WTC11 (cell line): ENCODE data around the gene LDB2. TPM values are rescaled to one million over a fixed set of nuclear protein-coding genes. Genes with fewer than 3 reads are reported as not detected.
A peak's percentile ranks its signal among the peaks of the same experiment; 100 is the strongest.

Source experiments
- ATAC-seq: fragments of 200-7000 bp; cut with Tn5 transposase; 2 replicates; pipeline ENCODE4 v1.10.0; 2021; ENCODE audit warnings: mild to moderate bottlenecking, moderate library complexity
- CTCF ChIA-PET: fragments of 300-600 bp; sonication (Branson Sonifier 250); formaldehyde crosslinking; loops from one replicate; lab custom pipeline; 2021; ENCODE audit warnings: antibody characterized with exemption; lab: Charles Lee
- POLR2A ChIA-PET: fragments of 350-600 bp; sonication (Branson Sonifier 250); formaldehyde crosslinking; loops from one replicate; lab custom pipeline; 2021; ENCODE audit warnings: antibody characterized with exemption; lab: Charles Lee
- DNase-seq: peaks from one replicate; pipeline ENCODE4 v3.0.0; 2021; ENCODE audit warnings: low spot score
- H3K27ac Mint-ChIP-seq: 2 replicates; pipeline ENCODE4 v1.8.0; 2021; ENCODE audit warnings: mixed read lengths
- H3K27me3 Mint-ChIP-seq: 2 replicates; pipeline ENCODE4 v1.8.0; 2021; ENCODE audit warnings: low read depth, mild to moderate bottlenecking, moderate library complexity, mixed read lengths
- H3K36me3 Mint-ChIP-seq: 2 replicates; pipeline ENCODE4 v1.8.0; 2021; ENCODE audit warnings: mixed read lengths
- H3K4me1 Mint-ChIP-seq: 2 replicates; pipeline ENCODE4 v1.8.0; 2022; ENCODE audit warnings: mixed read lengths
- H3K4me3 Mint-ChIP-seq: 2 replicates; pipeline ENCODE4 v1.8.0; 2021; ENCODE audit warnings: mild to moderate bottlenecking, moderate library complexity, mixed read lengths
- H3K9me3 Mint-ChIP-seq: 2 replicates; pipeline ENCODE4 v1.8.0; 2021; ENCODE audit warnings: mixed read lengths
- ARID4B ChIP-seq: sonication (generic); formaldehyde crosslinking; IDR thresholded peaks from 2 replicates; pipeline ENCODE4 v1.8.0; 2023; ENCODE audit warnings: missing genetic modification reagents, mild to moderate bottlenecking, borderline replicate concordance
- ESRRA ChIP-seq: sonication (generic); formaldehyde crosslinking; IDR thresholded peaks from 2 replicates; pipeline ENCODE4 v1.8.1; 2022; ENCODE audit warnings: mild to moderate bottlenecking, missing genetic modification reagents, borderline replicate concordance
- GRHL2 ChIP-seq: fragments of 250-450 bp; sonication (Bioruptor Pico); IDR thresholded peaks from 2 replicates; pipeline ENCODE4 v1.8.0; 2022; ENCODE audit warnings: mild to moderate bottlenecking, moderate library complexity; ENCODE audit not compliant: insufficient replicate concordance, severe bottlenecking
- HMGA2 ChIP-seq: fragments of 250-450 bp; sonication (Bioruptor Pico); IDR thresholded peaks from 2 replicates; pipeline ENCODE4 v1.4.0; 2021; ENCODE audit warnings: mild to moderate bottlenecking, moderate library complexity
- HMGXB4 ChIP-seq: sonication (generic); formaldehyde crosslinking; IDR thresholded peaks from 2 replicates; pipeline ENCODE4 v1.8.1; 2023; ENCODE audit warnings: mild to moderate bottlenecking, moderate library complexity, missing genetic modification reagents
- OVOL2 ChIP-seq: fragments of 250-450 bp; sonication (Bioruptor Pico); IDR thresholded peaks from 2 replicates; pipeline ENCODE4 v1.9.0; 2021; ENCODE audit warnings: mild to moderate bottlenecking, borderline replicate concordance
- TEAD4 ChIP-seq: sonication (generic); formaldehyde crosslinking; IDR thresholded peaks from 2 replicates; pipeline ENCODE4 v1.8.0; 2022; ENCODE audit warnings: mild to moderate bottlenecking, missing genetic modification reagents
- ZNF121 ChIP-seq: sonication (generic); formaldehyde crosslinking; IDR thresholded peaks from 2 replicates; pipeline ENCODE4 v1.8.0; 2023; ENCODE audit warnings: missing genetic modification reagents
- total RNA-seq: library from RNA; stranded (reverse); gene quantifications from 3 replicates; pipeline ENCODE4 v1.2.3, GENCODE V29; 2021
- TF ChIP-seq, protein P1 (sequence below): sonication (generic); formaldehyde crosslinking; IDR thresholded peaks from 2 replicates; pipeline ENCODE4 v1.8.0; 2022; ENCODE audit warnings: mild to moderate bottlenecking, missing genetic modification reagents
- TF ChIP-seq, protein P2 (sequence below): sonication (generic); formaldehyde crosslinking; conservative IDR thresholded peaks from 2 replicates; pipeline ENCODE4 v1.8.1; 2022; ENCODE audit warnings: mild to moderate bottlenecking, missing genetic modification reagents
- TF ChIP-seq, protein P3 (sequence below): sonication (generic); formaldehyde crosslinking; IDR thresholded peaks from 2 replicates; pipeline ENCODE4 v1.8.1; 2022; ENCODE audit warnings: missing genetic modification reagents, borderline replicate concordance
- TF ChIP-seq, protein P4 (sequence below): sonication (generic); formaldehyde crosslinking; IDR thresholded peaks from 2 replicates; pipeline ENCODE4 v1.8.1; 2022; ENCODE audit warnings: low read depth, missing genetic modification reagents, borderline replicate concordance

The LDB2 gene
- total RNA-seq, 1 experiment from 2014 or later, result 62.4 TPM

- Mint-ChIP-seq H3K4me1 (peaks cover 73% of the 10 kb centered on the region), H3K27ac (peak overlapping the region; percentile 82), H3K27me3 (no peaks in the 10 kb centered on the region), H3K36me3 (peaks cover 6% of the 10 kb centered on the region; the same call in 1 of the 2 replicates), H3K4me3 (no peak overlapping the region), H3K9me3 (no peaks in the 10 kb centered on the region)
- ATAC-seq (no peak; the same call in 1 of the 2 replicates), DNase-seq (no peak)
- TF ChIP-seq, protein P1, sequence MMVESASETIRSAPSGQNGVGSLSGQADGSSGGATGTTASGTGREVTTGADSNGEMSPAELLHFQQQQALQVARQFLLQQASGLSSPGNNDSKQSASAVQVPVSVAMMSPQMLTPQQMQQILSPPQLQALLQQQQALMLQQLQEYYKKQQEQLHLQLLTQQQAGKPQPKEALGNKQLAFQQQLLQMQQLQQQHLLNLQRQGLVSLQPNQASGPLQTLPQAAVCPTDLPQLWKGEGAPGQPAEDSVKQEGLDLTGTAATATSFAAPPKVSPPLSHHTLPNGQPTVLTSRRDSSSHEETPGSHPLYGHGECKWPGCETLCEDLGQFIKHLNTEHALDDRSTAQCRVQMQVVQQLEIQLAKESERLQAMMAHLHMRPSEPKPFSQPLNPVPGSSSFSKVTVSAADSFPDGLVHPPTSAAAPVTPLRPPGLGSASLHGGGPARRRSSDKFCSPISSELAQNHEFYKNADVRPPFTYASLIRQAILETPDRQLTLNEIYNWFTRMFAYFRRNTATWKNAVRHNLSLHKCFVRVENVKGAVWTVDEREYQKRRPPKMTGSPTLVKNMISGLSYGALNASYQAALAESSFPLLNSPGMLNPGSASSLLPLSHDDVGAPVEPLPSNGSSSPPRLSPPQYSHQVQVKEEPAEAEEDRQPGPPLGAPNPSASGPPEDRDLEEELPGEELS (CRISPR knock-in tag), result no peak
- peak; percentile 92; the same call in 1 of the 2 replicates for TF ChIP-seq ZNF121 (CRISPR knock-in tag)
- TF ChIP-seq ESRRA (CRISPR knock-in tag), result no peak
- TF ChIP-seq, protein P2, sequence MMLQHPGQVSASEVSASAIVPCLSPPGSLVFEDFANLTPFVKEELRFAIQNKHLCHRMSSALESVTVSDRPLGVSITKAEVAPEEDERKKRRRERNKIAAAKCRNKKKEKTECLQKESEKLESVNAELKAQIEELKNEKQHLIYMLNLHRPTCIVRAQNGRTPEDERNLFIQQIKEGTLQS (CRISPR knock-in tag), result no peak
- TF ChIP-seq HMGXB4, result no peak
- CTCF ChIA-PET, result no interaction called here
- POLR2A ChIA-PET, result interaction anchor here (0.6 to 0.7 kb wide), 3 partner anchors 26 to 271 kb away, joined by 3 to 9 read pairs (median 3); no protein-coding TSS in a partner anchor
Observed at GRCh38 chr4:16843831-16844508, 54.5 kb downstream of the LDB2 start.

DNA sequence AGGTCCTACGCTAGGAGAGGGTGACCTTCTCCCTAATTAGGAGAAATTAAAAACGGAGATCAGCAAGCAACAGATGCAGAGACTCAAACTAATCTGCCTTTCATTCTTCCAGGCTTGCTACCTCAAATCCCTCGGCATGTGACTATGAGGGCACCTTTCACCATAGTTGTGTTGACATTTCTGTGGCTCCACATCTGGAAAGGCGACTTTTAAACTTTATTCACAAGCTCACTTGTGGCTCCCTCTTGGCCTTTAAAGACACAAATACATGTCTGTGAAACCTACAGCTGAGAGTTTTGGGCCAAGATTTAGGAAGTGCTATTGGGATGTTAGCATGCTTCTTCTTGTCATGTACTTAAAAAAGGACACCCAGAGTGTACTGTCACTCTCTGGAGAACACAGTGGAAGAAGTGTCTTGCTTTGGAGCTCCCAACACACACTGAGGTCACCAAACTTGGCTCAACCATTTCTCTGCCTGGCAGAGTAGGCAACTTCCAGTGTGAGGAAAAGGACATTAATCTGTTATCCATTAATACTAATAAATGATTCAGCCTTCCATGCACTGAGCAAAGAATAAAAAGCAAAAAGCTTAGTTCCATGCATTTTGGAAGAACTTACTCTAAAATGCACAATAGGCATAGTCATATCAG, 60.1 kb downstream of the LDB2 start:
- ATAC-seq (no peak), DNase-seq (no peak)
- ChIA-PET CTCF (interaction anchor here (0.5 to 1.3 kb wide), 4 partner anchors 12 to 74 kb away, joined by 3 to 4 read pairs (median 3); no protein-coding TSS in a partner anchor), POLR2A (no interaction called here)
- H3K27ac Mint-ChIP-seq, result peak overlapping the region; percentile 22; the same call in 1 of the 2 replicates
- H3K4me1 Mint-ChIP-seq, result peaks cover 62% of the 10 kb centered on the region
- H3K36me3 Mint-ChIP-seq, result peaks cover 10% of the 10 kb centered on the region; the same call in 1 of the 2 replicates
- H3K4me3 Mint-ChIP-seq, result no peak overlapping the region
- H3K27me3 Mint-ChIP-seq, result no peaks in the 10 kb centered on the region
- no peaks in the 10 kb centered on the region for H3K9me3 Mint-ChIP-seq
- TF ChIP-seq GRHL2 (CRISPR knock-in tag) (no peak), ARID4B (CRISPR knock-in tag) (no peak), OVOL2 (CRISPR knock-in tag) (no peak), HMGA2 (CRISPR knock-in tag) (no peak), TEAD4 (CRISPR knock-in tag) (no peak)
- TF ChIP-seq, protein P3, sequence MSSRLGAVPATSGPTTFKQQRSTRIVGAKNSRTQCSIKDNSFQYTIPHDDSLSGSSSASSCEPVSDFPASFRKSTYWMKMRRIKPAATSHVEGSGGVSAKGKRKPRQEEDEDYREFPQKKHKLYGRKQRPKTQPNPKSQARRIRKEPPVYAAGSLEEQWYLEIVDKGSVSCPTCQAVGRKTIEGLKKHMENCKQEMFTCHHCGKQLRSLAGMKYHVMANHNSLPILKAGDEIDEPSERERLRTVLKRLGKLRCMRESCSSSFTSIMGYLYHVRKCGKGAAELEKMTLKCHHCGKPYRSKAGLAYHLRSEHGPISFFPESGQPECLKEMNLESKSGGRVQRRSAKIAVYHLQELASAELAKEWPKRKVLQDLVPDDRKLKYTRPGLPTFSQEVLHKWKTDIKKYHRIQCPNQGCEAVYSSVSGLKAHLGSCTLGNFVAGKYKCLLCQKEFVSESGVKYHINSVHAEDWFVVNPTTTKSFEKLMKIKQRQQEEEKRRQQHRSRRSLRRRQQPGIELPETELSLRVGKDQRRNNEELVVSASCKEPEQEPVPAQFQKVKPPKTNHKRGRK, result no peak
- TF ChIP-seq, protein P4, sequence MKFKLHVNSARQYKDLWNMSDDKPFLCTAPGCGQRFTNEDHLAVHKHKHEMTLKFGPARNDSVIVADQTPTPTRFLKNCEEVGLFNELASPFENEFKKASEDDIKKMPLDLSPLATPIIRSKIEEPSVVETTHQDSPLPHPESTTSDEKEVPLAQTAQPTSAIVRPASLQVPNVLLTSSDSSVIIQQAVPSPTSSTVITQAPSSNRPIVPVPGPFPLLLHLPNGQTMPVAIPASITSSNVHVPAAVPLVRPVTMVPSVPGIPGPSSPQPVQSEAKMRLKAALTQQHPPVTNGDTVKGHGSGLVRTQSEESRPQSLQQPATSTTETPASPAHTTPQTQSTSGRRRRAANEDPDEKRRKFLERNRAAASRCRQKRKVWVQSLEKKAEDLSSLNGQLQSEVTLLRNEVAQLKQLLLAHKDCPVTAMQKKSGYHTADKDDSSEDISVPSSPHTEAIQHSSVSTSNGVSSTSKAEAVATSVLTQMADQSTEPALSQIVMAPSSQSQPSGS (CRISPR knock-in tag), result no peak
